Ovary (tissue), 3 donors: ENCODE measurements around the gene NDUFS7.

Source experiments
- EP300 ChIP-seq: sonication (generic); formaldehyde crosslinking; IDR thresholded peaks from one replicate; pipeline ENCODE4 v1.6.1; 2017; ENCODE audit warnings: antibody characterized with exemption
- TF ChIP-seq, protein P1 (sequence below), 3 donors: fragments of 450-650 bp in 2 of 3; fragments of 200-600 bp in 1 of 3; IDR thresholded peaks; one replicate each; pipeline versions ENCODE4 v1.5.1 to v1.8.0; 2016 to 2022; ENCODE audit warnings: antibody characterized with exemption in 3 of 3, mild to moderate bottlenecking in 1 of 3
- donor health status: DM: no; HTN: no; CAD: no.

- TF ChIP-seq EP300: no peak
- TF ChIP-seq, protein P1, sequence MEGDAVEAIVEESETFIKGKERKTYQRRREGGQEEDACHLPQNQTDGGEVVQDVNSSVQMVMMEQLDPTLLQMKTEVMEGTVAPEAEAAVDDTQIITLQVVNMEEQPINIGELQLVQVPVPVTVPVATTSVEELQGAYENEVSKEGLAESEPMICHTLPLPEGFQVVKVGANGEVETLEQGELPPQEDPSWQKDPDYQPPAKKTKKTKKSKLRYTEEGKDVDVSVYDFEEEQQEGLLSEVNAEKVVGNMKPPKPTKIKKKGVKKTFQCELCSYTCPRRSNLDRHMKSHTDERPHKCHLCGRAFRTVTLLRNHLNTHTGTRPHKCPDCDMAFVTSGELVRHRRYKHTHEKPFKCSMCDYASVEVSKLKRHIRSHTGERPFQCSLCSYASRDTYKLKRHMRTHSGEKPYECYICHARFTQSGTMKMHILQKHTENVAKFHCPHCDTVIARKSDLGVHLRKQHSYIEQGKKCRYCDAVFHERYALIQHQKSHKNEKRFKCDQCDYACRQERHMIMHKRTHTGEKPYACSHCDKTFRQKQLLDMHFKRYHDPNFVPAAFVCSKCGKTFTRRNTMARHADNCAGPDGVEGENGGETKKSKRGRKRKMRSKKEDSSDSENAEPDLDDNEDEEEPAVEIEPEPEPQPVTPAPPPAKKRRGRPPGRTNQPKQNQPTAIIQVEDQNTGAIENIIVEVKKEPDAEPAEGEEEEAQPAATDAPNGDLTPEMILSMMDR (IDR thresholded peaks at IDR 0.05): no peak
Observed at GRCh38 chr19:1417681-1418495, 34.2 kb downstream of the NDUFS7 start.
